Measurements from ENCODE around the gene PDPR.
"Not testable (repeated sequence)": the region's sequence is repeated elsewhere in the genome, so short reads cannot be mapped to it uniquely, and the experiment has no call there.

DNA sequence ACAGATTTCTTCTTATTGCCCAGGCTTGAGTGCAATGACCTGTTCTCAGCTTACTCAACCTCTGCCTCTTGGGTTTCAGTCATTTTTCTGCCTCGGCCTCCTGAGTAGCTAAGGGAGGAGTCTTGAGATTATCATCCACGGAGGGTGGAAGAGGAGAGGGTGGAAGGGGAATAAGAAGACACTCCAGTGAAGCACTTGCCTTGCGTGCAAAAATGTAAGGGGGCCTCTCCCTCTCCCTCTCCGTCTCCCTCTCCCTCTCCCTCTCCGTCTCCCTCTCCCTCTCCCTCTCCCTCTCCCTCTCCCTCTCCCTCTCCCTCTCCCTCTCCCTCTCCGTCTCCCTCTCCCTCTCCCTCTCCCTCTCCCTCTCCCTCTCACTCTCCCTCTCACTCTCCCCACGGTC, 89.4 kb downstream of the PDPR start:
- TF ChIP-seq, protein P1, sequence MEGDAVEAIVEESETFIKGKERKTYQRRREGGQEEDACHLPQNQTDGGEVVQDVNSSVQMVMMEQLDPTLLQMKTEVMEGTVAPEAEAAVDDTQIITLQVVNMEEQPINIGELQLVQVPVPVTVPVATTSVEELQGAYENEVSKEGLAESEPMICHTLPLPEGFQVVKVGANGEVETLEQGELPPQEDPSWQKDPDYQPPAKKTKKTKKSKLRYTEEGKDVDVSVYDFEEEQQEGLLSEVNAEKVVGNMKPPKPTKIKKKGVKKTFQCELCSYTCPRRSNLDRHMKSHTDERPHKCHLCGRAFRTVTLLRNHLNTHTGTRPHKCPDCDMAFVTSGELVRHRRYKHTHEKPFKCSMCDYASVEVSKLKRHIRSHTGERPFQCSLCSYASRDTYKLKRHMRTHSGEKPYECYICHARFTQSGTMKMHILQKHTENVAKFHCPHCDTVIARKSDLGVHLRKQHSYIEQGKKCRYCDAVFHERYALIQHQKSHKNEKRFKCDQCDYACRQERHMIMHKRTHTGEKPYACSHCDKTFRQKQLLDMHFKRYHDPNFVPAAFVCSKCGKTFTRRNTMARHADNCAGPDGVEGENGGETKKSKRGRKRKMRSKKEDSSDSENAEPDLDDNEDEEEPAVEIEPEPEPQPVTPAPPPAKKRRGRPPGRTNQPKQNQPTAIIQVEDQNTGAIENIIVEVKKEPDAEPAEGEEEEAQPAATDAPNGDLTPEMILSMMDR (IDR thresholded peaks at IDR 0.05 in 4 of 5, conservative IDR thresholded peaks at IDR 0.05 in 1 of 5) = not testable (repeated sequence)
- not testable (repeated sequence) for TF ChIP-seq POLR2A (IDR thresholded peaks at IDR 0.05)
